Heart left ventricle (tissue), 13 donors: Measurements from ENCODE around the gene SCN1B.

Experiments used
- CTCF ChIP-seq, 12 donors: fragments of 200-600 bp; sonication (generic) in 4 of 12; IDR thresholded peaks; one replicate each; pipeline versions ENCODE4 v1.5.0 to v1.8.0; 2018 to 2022; ENCODE audit warnings: antibody characterized with exemption in 12 of 12, mild to moderate bottlenecking in 5 of 12
- POLR2A ChIP-seq, 2 donors: fragments of 450-650 bp; IDR thresholded peaks; one replicate each; pipeline ENCODE4 v1.6.1; 2017; ENCODE audit warnings: antibody characterized with exemption in 2 of 2, mild to moderate bottlenecking in 2 of 2, moderate library complexity in 2 of 2
- donor health status: ischemic (EF 13 %, LVEDD 7.1; RV severe dilation, severe dysfunction).
- donor health status: DM: no; HTN: yes; CAD: no.
- donor health status: DM: no; HTN: no; CAD: no.
- donor health status: ischemic (EF 25% LVEDD 6.9; RV normal size, moderate dysfunction).
- donor health status: ischemic (EF 25% LVEDD 5.7; RV mildly dilated, moderate dysfunction).
- donor health status: ischemic (EF 35%, LVEDD 5.7; RV mildly dilated, moderate dysfunction).
- donor health status: nonischemic (EF 11% LVEDD 7.7; RV severe dilation, severe dysfunction).
- donor health status: DM: yes; HTN: yes; CAD: no.
- donor health status: PGD.
- donor health status: ischemic (EF 29% LVEDD 5.4; RV normal size, mild dysfunction).
- donor health status: nonischemic (EF 23%, LVEDD 6.1; RV moderate dilation, normal function).

- TF ChIP-seq CTCF (IDR thresholded peaks at IDR 0.05) (no peak), POLR2A (IDR thresholded peaks at IDR 0.05) (no peak)
These were observed 21.5 kb downstream of the SCN1B start for GRCh38 chr19:35051796-35052195.
